ENCODE results near the gene RALGPS2.

DNA sequence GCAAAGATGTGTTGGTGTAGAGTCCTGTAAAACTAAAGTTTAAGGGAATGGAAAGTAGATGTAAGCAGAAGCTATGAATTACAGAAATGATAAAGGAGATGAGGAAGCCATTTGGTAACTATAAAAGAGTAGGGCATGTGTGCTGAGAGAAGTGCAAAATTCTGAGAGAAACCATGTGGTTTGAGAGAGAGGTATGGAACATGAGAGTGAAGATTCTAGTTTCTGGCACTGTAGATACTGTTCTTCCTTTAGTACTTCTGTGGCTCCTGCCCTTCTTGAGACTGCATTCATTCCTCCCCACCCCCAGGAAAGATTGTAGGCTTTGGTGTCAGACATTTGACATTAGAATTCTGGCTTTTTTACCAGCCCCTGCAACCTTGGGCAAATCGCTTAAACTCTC lies 15.4 kb downstream of the RALGPS2 start:
- TF ChIP-seq, protein P1, sequence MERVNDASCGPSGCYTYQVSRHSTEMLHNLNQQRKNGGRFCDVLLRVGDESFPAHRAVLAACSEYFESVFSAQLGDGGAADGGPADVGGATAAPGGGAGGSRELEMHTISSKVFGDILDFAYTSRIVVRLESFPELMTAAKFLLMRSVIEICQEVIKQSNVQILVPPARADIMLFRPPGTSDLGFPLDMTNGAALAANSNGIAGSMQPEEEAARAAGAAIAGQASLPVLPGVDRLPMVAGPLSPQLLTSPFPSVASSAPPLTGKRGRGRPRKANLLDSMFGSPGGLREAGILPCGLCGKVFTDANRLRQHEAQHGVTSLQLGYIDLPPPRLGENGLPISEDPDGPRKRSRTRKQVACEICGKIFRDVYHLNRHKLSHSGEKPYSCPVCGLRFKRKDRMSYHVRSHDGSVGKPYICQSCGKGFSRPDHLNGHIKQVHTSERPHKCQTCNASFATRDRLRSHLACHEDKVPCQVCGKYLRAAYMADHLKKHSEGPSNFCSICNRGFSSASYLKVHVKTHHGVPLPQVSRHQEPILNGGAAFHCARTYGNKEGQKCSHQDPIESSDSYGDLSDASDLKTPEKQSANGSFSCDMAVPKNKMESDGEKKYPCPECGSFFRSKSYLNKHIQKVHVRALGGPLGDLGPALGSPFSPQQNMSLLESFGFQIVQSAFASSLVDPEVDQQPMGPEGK (CRISPR knock-in tag; IDR thresholded peaks at IDR 0.05; ENCODE audit: borderline replicate concordance): no peak
- TF ChIP-seq FOS (IDR thresholded peaks at IDR 0.05; ENCODE audit: extremely low read depth, insufficient read length) (no peak), ZNF184 (CRISPR knock-in tag; IDR thresholded peaks at IDR 0.05) (no peak), HMGN3 (IDR thresholded peaks at IDR 0.05; ENCODE audit: borderline replicate concordance, extremely low read depth, insufficient read length, low read depth, low read length) (no peak), POLR2A (conservative IDR thresholded peaks at IDR 0.05) (no peak), KLF16 (IDR thresholded peaks at IDR 0.05) (no peak)
- TF ChIP-seq, protein P2, sequence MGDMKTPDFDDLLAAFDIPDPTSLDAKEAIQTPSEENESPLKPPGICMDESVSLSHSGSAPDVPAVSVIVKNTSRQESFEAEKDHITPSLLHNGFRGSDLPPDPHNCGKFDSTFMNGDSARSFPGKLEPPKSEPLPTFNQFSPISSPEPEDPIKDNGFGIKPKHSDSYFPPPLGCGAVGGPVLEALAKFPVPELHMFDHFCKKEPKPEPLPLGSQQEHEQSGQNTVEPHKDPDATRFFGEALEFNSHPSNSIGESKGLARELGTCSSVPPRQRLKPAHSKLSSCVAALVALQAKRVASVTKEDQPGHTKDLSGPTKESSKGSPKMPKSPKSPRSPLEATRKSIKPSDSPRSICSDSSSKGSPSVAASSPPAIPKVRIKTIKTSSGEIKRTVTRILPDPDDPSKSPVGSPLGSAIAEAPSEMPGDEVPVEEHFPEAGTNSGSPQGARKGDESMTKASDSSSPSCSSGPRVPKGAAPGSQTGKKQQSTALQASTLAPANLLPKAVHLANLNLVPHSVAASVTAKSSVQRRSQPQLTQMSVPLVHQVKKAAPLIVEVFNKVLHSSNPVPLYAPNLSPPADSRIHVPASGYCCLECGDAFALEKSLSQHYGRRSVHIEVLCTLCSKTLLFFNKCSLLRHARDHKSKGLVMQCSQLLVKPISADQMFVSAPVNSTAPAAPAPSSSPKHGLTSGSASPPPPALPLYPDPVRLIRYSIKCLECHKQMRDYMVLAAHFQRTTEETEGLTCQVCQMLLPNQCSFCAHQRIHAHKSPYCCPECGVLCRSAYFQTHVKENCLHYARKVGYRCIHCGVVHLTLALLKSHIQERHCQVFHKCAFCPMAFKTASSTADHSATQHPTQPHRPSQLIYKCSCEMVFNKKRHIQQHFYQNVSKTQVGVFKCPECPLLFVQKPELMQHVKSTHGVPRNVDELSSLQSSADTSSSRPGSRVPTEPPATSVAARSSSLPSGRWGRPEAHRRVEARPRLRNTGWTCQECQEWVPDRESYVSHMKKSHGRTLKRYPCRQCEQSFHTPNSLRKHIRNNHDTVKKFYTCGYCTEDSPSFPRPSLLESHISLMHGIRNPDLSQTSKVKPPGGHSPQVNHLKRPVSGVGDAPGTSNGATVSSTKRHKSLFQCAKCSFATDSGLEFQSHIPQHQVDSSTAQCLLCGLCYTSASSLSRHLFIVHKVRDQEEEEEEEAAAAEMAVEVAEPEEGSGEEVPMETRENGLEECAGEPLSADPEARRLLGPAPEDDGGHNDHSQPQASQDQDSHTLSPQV (IDR thresholded peaks at IDR 0.05): no peak
- TF ChIP-seq, protein P3, sequence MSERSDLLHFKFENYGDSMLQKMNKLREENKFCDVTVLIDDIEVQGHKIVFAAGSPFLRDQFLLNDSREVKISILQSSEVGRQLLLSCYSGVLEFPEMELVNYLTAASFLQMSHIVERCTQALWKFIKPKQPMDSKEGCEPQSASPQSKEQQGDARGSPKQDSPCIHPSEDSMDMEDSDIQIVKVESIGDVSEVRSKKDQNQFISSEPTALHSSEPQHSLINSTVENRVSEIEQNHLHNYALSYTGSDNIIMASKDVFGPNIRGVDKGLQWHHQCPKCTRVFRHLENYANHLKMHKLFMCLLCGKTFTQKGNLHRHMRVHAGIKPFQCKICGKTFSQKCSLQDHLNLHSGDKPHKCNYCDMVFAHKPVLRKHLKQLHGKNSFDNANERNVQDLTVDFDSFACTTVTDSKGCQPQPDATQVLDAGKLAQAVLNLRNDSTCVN (CRISPR knock-in tag; IDR thresholded peaks at IDR 0.05): no peak
